CD4-positive, alpha-beta memory T cell (primary cell): ENCODE results near the gene CCR6. TPM values are rescaled to one million over a fixed set of nuclear protein-coding genes. Genes with fewer than 3 reads are reported as not detected.

Source experiments
- CTCF ChIA-PET: fragments of 350-600 bp; sonication (Branson Sonifier 250); formaldehyde crosslinking; loops from one replicate; lab custom pipeline; 2021; ENCODE audit warnings: inconsistent platforms; ENCODE audit not compliant: partially characterized antibody; lab: Charles Lee
- POLR2A ChIA-PET: fragments of 350-600 bp; sonication (Branson Sonifier 250); formaldehyde crosslinking; loops from one replicate; lab custom pipeline; 2021; ENCODE audit not compliant: partially characterized antibody; lab: Charles Lee
- DNase-seq, 5 donors: peaks; one replicate each; pipeline versions ENCODE4 v3.0.0 to v3.0.0-alpha.2; 2020 to 2022; ENCODE audit warnings: mixed read lengths in 1 of 5
- H3K27ac ChIP-seq: one replicate; pipeline ENCODE4 v1.7.0; 2013; ENCODE audit warnings: low read depth, low read length
- H3K27me3 ChIP-seq: 2 replicates; pipeline ENCODE4 v1.7.0; 2013; ENCODE audit warnings: mild to moderate bottlenecking, low read length, moderate library complexity; ENCODE audit not compliant: insufficient read depth
- H3K36me3 ChIP-seq: 2 replicates; pipeline ENCODE4 v1.7.0; 2013; ENCODE audit warnings: mild to moderate bottlenecking, low read length, moderate library complexity; ENCODE audit not compliant: insufficient read depth
- H3K4me1 ChIP-seq: 2 replicates; pipeline ENCODE4 v1.7.0; 2013; ENCODE audit warnings: mild to moderate bottlenecking, low read length, moderate library complexity; ENCODE audit not compliant: insufficient read depth
- H3K4me3 ChIP-seq, 2 donors: one replicate each; pipeline ENCODE4 v1.7.0; 2013; ENCODE audit warnings: low read length in 2 of 2, mild to moderate bottlenecking in 1 of 2
- H3K9me3 ChIP-seq, 2 donors: one replicate each; pipeline ENCODE4 v1.7.0; 2013; ENCODE audit warnings: low read length in 2 of 2, control low read depth in 1 of 2; ENCODE audit not compliant: control insufficient read depth in 1 of 2
- H3K27ac Mint-ChIP-seq, 7 donors: one replicate each; pipeline ENCODE4 v1.8.0; 2020 to 2021; ENCODE audit warnings: mixed read lengths in 7 of 7, mild to moderate bottlenecking in 6 of 7, inconsistent platforms in 3 of 7, moderate library complexity in 3 of 7
- H3K27me3 Mint-ChIP-seq, 2 donors: one replicate each; pipeline ENCODE4 v1.8.0; 2020 to 2021; ENCODE audit warnings: mixed read lengths in 2 of 2
- H3K36me3 Mint-ChIP-seq, 2 donors: one replicate each; pipeline ENCODE4 v1.8.0; 2020 to 2021; ENCODE audit warnings: mixed read lengths in 2 of 2, inconsistent platforms in 1 of 2, mild to moderate bottlenecking in 1 of 2
- H3K4me1 Mint-ChIP-seq, 4 donors: one replicate each; pipeline ENCODE4 v1.8.0; 2020 to 2021; ENCODE audit warnings: mixed read lengths in 4 of 4, mild to moderate bottlenecking in 1 of 4
- H3K4me3 Mint-ChIP-seq, 8 donors: one replicate each; pipeline ENCODE4 v1.8.0; 2020 to 2021; ENCODE audit warnings: mixed read lengths in 8 of 8, mild to moderate bottlenecking in 7 of 8, moderate library complexity in 6 of 8, inconsistent platforms in 3 of 8
- H3K9me3 Mint-ChIP-seq, 8 donors: one replicate each; pipeline ENCODE4 v1.8.0; 2020 to 2021; ENCODE audit warnings: mixed read lengths in 8 of 8, mild to moderate bottlenecking in 5 of 8, inconsistent platforms in 3 of 8, moderate library complexity in 1 of 8
- intact Hi-C: fragments of 100-400 bp; cut with micrococcal nuclease; formaldehyde crosslinking; loops from one replicate; pipeline ENCODE4 v1.15.1; 2023
- polyA plus RNA-seq, 2 donors: library from polyadenylated mRNA; unstranded; fragments of 300-500 nt; fragmentation: Illumina TruSeq; gene quantifications; one replicate each; pipeline ENCODE4 v1.2.3, GENCODE V29; 2021
- total RNA-seq, 2 experiments: library from RNA; stranded (reverse); gene quantifications; one replicate each; pipeline ENCODE4 v1.2.3, GENCODE V29; 2021

Gene CCR6
- total and polyA plus RNA-seq, 4 experiments from 2014 or later, result 21.7 to 124 (median 61.2) TPM

DNA sequence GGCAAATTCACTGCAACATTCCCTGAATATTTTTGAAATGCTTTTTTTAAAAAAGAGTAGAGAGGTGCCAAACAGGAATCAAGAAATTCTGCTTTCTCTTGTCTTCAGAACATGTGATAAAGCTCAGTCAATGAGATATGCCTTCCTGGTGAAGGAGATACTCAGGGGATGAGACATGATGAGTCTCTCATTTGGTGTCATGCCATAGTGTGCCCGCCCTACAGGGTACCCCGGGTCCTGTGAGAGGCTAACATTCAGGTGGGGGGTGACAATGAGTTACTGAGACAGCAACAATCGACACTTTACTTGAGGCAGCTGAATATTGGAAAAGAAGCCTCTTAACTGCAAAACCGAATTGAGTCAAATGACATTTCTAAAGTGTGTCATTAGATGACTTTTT, 6.7 kb downstream of the CCR6 start:
- intact Hi-C loops, result loop anchor here (10.0 kb wide), 1 partner anchor 715 kb away; no protein-coding TSS in a partner anchor
- peak overlapping the region; percentile 12 for H3K27ac ChIP-seq

DNA sequence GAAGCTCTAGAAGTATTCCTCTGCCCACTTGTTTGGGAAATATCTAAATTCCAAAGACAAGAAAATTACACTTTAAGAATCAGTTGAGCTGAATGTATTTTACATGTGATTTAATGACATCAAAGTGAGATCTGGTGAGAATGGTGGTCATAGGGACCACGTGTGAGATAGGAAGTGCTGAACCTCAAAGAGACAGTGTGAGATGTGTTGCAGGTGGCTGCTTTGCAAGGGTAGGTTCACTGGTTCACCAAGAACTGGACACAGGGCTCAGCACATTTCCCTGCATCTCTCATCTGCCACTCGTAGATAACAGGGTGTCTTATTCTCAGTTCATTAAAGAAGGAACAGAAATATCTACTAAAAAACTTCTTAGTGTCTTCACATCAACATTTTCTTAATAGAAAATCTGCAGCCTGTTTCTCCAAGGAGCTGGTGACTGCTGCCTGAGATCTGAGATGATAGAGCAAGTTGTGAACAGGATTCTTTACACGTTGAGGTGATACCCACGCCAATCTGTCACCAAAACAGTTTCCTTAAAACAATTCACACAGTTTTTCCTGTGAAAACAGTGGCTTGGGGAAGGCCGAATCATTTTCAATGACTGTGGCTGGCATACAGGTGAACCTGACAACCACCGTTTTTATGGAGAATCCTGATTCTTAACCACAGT, 7.2 kb downstream of the CCR6 start:
- Histone ChIP-seq H3K9me3 (no peaks in the 10 kb centered on the region), H3K4me3 (no peak overlapping the region), H3K27ac (peak overlapping the region; percentile 12), H3K4me1 (peaks cover 68% of the 10 kb centered on the region), H3K27me3 (no peaks in the 10 kb centered on the region), H3K36me3 (peaks cover 6% of the 10 kb centered on the region)
- Mint-ChIP-seq H3K9me3 (no peaks in the 10 kb centered on the region), H3K4me3 (peak overlapping the region in 4 of 8 donors; percentile 17 to 48 (median 25)), H3K36me3 (peaks cover 40 to 47% of the 10 kb centered on the region in 2 donors), H3K27me3 (no peaks in the 10 kb centered on the region), H3K4me1 (peaks cover 40 to 78% (median 55%) of the 10 kb centered on the region in 4 donors), H3K27ac (peak overlapping the region; percentile 20 to 91 (median 85))
- intact Hi-C loops, result no loop called here
- CTCF ChIA-PET, result interaction anchor here (0.9 to 1.6 kb wide), 6 partner anchors 8 to 141 kb away, joined by 3 to 6 read pairs (median 4); no protein-coding TSS in a partner anchor
- peak in 1 of 5 donors; percentile 34 for DNase-seq
- POLR2A ChIA-PET, result interaction anchor here (0.7 to 2.7 kb wide), 7 partner anchors 9 to 130 kb away, joined by 3 to 14 read pairs (median 3); partner anchors contain the start of gene CEP43

More for the DNA sequence above, 6.7 kb downstream of the CCR6 start:
- Mint-ChIP-seq H3K27ac (peak overlapping the region in 6 of 7 donors; percentile 20 to 91 (median 86)), H3K9me3 (no peaks in the 10 kb centered on the region), H3K36me3 (peaks cover 39 to 50% of the 10 kb centered on the region in 2 donors), H3K4me3 (peak overlapping the region in 4 of 8 donors; percentile 11 to 45 (median 26)), H3K4me1 (peaks cover 43 to 81% (median 58%) of the 10 kb centered on the region in 4 donors), H3K27me3 (no peaks in the 10 kb centered on the region)
- no peak for DNase-seq
- Histone ChIP-seq H3K9me3 (no peaks in the 10 kb centered on the region), H3K4me1 (peaks cover 74% of the 10 kb centered on the region), H3K4me3 (no peak overlapping the region), H3K27me3 (no peaks in the 10 kb centered on the region), H3K36me3 (peaks cover 4% of the 10 kb centered on the region)
- ChIA-PET POLR2A (interaction anchor here (1.0 to 2.7 kb wide), 6 partner anchors 8 to 93 kb away, joined by 3 to 14 read pairs (median 4); no protein-coding TSS in a partner anchor), CTCF (interaction anchor here (0.6 to 1.6 kb wide), 7 partner anchors 9 to 141 kb away, joined by 3 to 6 read pairs (median 3); no protein-coding TSS in a partner anchor)

DNA sequence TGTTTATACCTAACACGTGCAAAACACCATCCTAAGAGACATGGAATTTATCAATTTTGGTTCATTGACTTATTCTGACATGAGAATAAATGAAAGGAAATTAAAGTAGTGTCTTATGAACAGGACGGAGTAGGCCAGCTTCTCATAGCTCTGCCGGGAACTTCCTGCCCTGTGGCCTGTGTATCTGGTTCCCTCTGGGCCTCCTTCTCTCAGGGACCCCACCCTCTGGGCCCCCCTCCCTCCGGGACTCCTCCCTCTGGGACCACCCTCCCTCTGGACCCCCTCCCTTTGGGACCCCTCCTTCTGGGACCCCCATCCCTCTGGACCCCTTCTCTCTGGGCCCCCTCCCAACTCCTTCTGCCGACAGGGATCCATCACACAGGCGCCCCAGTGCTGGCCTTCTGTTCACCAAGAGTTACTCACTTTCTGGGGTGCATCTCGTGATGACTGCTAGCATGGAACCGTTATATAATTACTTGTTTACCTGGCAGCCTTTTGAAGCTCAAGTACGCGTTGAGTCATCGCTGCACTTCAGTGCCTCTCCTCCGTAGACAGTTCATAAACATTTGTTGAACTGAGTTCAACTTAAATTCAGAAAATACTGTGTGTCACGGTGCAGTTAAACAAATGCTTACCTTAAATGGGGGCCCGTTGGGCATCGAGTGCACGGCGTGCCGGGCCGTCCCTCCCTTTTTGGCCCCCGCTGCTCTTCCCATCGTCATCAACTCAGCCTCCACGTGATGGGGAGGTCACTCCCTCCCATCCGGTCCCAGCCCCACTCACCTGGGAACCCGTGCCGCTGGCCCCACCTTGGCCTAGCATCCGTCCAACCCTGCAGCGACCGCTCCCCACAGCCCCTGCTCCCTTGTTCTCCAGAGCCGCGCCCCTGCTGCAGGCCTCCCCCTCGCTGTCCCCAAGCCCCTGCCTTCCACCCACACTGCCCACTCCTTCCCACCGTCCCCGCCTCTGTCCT, 8.1 kb downstream of the CCR6 start:
- ChIA-PET POLR2A (interaction anchor here (0.7 to 2.7 kb wide), 5 partner anchors 9 to 131 kb away, joined by 3 to 14 read pairs (median 3); partner anchors contain the start of gene CEP43), CTCF (interaction anchor here (1.3 kb wide), 1 partner anchor 11 kb away, joined by 5 read pairs; no protein-coding TSS in a partner anchor)
- peak overlapping the region; percentile 84 to 91 (median 87) for H3K27ac Mint-ChIP-seq

DNA sequence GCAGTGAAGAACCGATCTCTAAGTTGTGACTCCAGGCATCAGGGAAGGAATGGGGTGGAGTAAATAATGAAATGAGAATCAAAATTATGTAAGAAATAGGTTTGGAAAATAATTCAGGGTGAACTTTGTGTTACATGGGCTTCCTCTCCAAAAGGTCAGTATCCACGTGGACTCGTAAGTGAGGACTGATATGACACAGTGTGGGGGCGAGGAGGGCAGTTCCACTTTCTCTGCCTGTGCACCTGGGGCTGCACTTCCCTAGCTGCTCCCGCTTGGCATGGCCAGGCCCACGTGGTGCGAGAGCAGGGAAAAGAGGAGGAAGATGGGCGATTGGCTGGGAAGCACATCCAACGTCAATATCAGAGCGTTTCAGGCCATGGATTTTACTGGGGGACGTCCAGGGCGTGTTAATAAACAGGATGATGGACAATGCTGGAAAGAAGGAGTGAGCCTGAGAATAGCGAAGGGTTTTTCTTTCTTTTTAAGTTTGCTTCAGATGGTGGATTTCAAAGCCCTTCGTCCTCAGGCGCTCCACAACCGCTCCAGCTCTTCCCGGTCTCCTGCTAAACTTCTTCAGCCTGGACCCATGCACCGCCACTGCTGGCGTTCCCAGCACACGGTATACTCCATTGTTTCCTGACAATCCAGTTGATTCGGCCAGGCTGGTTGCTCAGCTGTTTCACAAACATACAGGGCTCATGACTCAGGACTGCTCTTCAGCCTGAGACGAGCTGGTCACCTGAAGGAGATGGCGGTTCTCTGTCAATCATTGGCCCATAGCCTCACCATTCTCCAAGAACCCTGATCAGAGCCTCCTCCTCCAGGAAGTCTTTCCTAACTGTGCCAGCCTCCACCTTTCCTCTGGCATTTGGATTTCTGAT, 11.8 kb downstream of the CCR6 start:
- Mint-ChIP-seq H3K27ac (peak overlapping the region in 4 of 7 donors; percentile 17 to 83 (median 45)), H3K4me3 (no peak overlapping the region), H3K4me1 (peaks cover 31 to 81% (median 43%) of the 10 kb centered on the region in 4 donors), H3K27me3 (no peaks in the 10 kb centered on the region), H3K9me3 (no peaks in the 10 kb centered on the region), H3K36me3 (peaks cover 48 to 49% of the 10 kb centered on the region in 2 donors)
- Histone ChIP-seq H3K9me3 (no peaks in the 10 kb centered on the region), H3K27ac (no peak overlapping the region), H3K27me3 (no peaks in the 10 kb centered on the region), H3K36me3 (peaks cover 22% of the 10 kb centered on the region), H3K4me1 (peaks cover 34% of the 10 kb centered on the region), H3K4me3 (no peak overlapping the region)
- intact Hi-C loops, result no loop called here
- ChIA-PET CTCF (interaction anchor here (1.1 to 9.8 kb wide), 3 partner anchors 11 to 145 kb away, joined by 3 to 121 read pairs (median 4); no protein-coding TSS in a partner anchor), POLR2A (interaction anchor here (1.4 to 4.9 kb wide), 2 partner anchors 11 to 15 kb away, joined by 4 to 20 read pairs; partner anchors contain the start of gene CCR6)
- no peak for DNase-seq

More for the DNA sequence above, 8.1 kb downstream of the CCR6 start:
- Histone ChIP-seq H3K4me3 (no peak overlapping the region), H3K4me1 (peaks cover 60% of the 10 kb centered on the region), H3K27ac (peak overlapping the region; percentile 12), H3K9me3 (no peaks in the 10 kb centered on the region), H3K27me3 (no peaks in the 10 kb centered on the region), H3K36me3 (peaks cover 8% of the 10 kb centered on the region)
- peaks cover 49 to 53% of the 10 kb centered on the region in 2 donors for H3K36me3 Mint-ChIP-seq
- peak overlapping the region in 3 of 8 donors; percentile 34 to 57 (median 48) for H3K4me3 Mint-ChIP-seq
- H3K9me3 Mint-ChIP-seq, result no peaks in the 10 kb centered on the region
- H3K27me3 Mint-ChIP-seq, result no peaks in the 10 kb centered on the region
- DNase-seq, result no peak
- peaks cover 40 to 82% (median 55%) of the 10 kb centered on the region in 4 donors for H3K4me1 Mint-ChIP-seq
- intact Hi-C loops, result no loop called here

DNA sequence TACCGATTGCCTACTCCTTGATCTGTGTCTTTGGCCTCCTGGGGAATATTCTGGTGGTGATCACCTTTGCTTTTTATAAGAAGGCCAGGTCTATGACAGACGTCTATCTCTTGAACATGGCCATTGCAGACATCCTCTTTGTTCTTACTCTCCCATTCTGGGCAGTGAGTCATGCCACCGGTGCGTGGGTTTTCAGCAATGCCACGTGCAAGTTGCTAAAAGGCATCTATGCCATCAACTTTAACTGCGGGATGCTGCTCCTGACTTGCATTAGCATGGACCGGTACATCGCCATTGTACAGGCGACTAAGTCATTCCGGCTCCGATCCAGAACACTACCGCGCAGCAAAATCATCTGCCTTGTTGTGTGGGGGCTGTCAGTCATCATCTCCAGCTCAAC, 13.5 kb downstream of the CCR6 start:
- no peaks in the 10 kb centered on the region for H3K9me3 Mint-ChIP-seq
- H3K36me3 Mint-ChIP-seq, result peaks cover 40 to 43% of the 10 kb centered on the region in 2 donors
- intact Hi-C loops, result no loop called here

More for the DNA sequence above, 13.5 kb downstream of the CCR6 start:
- DNase-seq, result no peak
- Histone ChIP-seq H3K27me3 (no peaks in the 10 kb centered on the region), H3K4me1 (peaks cover 19% of the 10 kb centered on the region), H3K9me3 (no peaks in the 10 kb centered on the region), H3K27ac (no peak overlapping the region), H3K4me3 (no peak overlapping the region), H3K36me3 (peaks cover 22% of the 10 kb centered on the region)
- ChIA-PET POLR2A (interaction anchor here (1.2 to 4.9 kb wide), 3 partner anchors 13 to 38 kb away, joined by 3 to 20 read pairs (median 4); partner anchors contain the start of gene CCR6), CTCF (interaction anchor here (0.8 to 9.8 kb wide), 3 partner anchors 41 to 361 kb away, joined by 3 to 121 read pairs (median 4); no protein-coding TSS in a partner anchor)
- Mint-ChIP-seq H3K4me3 (no peak overlapping the region), H3K27ac (peak overlapping the region in 2 of 7 donors; percentile 46 to 52), H3K27me3 (no peaks in the 10 kb centered on the region), H3K4me1 (peaks cover 28 to 82% (median 42%) of the 10 kb centered on the region in 4 donors)
